Activated T-cell treated with anti-CD3 and anti-CD28 coated beads for 4 hours (primary cell): ENCODE results near the gene SIRT5.

Experiments
- DNase-seq: peaks from one replicate; pipeline ENCODE4 v3.0.0-alpha.2; 2020

Gene SIRT5

GRCh38 chr6:13590574-13591153 is 16.3 kb downstream of the SIRT5 start:
- DNase-seq = no peak

GRCh38 chr6:13591205-13591921 is 17.0 kb downstream of the SIRT5 start:
- DNase-seq = no peak

GRCh38 chr6:13593103-13593502 is 18.7 kb downstream of the SIRT5 start:
- no peak for DNase-seq

DNA sequence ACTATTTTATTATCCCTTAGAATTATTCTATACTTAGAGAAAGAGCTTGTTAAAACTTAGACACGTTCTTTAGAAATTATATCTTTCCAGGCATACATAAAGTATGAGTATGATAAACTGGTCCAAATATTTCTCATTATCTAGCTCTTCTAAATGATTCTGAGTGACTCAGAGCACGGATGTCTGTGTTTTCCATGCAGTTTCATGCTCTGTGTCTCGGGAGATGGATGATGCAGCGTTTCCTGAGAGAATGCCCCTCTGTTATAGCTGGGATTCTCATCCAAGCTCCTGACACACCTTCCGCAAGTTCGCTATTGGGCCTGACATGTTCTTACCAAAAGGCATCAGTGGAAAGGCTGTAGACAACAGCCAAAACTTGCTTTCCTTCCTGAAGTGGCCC is 19.3 kb downstream of the SIRT5 start:
- DNase-seq = no peak

GRCh38 chr6:13597073-13597472 is 22.7 kb downstream of the SIRT5 start:
- DNase-seq = no peak

DNA sequence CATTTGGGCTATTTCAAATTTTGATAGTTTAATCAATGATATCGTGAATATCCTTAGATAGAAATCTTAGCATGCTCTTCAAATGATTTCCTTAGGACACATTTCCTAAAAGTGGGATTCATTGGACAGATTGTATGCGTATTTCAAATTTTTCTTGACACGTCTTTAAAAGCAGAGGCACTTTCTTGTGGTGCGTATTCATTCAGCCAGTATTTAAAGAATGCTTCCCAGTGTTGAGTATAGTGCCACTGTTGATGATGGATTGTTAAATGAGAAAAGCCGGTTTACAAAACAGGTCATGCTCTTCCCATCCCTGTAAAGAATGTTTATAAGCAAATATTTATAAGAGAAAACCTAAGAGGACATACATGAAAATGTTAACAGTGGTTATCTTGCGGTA is 25.6 kb downstream of the SIRT5 start:
- DNase-seq = no peak

- no peak for DNase-seq
Observed at GRCh38 chr6:13604135-13604534, 29.7 kb downstream of the SIRT5 start.

DNA sequence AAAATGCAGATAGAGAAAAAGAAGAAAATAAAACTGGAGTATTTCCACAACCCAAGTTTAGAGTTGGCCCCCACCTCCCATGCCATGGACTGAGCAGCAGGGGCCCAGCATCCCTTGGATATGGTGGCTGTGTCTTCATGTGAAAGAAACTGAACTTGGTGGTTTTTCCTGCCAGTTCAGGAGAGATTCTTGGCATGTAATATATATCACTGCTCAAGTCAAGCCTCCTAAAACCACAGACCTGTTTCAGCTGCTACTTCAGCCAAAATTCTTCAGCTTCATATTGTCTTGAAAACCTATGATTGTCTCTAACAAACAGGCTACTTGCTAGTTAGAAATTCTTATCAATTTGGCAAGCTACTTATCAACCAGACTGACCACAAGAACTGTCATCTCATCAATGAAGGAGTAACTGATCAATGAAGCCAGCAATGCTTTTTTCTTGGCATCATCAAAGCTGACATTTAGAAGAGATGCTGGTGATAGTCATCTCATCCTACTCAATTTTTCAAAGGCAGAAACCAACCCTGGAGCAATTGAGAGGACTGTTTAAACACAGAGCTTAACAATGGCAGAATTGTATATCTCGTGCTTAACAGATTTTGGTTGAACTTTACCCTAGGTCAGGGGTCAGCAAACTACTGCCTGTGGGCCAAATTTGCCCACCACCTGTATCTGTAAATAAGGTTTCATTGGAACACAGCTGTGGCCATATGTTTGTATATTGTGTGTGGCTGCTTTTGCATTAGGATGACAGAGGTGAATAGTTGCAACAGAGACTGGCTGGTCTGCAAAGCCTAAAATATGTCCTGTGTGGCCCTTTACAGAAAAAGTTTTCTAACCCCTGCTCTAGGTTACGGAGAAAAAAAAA is 30.4 kb downstream of the SIRT5 start:
- DNase-seq = no peak

DNA sequence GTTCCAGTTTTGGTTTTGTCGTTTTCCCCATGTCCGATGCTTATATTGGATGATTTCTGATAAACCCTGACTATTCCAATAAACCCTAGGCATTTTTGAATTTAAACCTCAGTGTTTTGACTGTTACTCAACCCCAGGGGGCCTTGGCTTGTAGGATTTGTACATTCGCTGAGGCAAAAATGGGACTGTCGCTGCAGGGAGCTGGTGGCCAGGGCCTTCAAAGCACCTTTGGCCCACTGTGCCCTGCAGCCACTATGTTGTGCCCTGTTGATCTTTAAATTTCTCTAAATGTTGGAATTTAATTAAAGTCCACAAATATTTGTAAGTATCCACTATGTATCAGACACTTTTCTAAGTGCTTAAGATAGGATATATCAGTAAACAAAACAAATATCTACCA is 31.2 kb downstream of the SIRT5 start:
- no peak for DNase-seq

- DNase-seq = no peak
Observed at GRCh38 chr6:13611715-13612114, 37.3 kb downstream of the SIRT5 start.

GRCh38 chr6:13613029-13613594 is 38.7 kb downstream of the SIRT5 start:
- DNase-seq = no peak

DNA sequence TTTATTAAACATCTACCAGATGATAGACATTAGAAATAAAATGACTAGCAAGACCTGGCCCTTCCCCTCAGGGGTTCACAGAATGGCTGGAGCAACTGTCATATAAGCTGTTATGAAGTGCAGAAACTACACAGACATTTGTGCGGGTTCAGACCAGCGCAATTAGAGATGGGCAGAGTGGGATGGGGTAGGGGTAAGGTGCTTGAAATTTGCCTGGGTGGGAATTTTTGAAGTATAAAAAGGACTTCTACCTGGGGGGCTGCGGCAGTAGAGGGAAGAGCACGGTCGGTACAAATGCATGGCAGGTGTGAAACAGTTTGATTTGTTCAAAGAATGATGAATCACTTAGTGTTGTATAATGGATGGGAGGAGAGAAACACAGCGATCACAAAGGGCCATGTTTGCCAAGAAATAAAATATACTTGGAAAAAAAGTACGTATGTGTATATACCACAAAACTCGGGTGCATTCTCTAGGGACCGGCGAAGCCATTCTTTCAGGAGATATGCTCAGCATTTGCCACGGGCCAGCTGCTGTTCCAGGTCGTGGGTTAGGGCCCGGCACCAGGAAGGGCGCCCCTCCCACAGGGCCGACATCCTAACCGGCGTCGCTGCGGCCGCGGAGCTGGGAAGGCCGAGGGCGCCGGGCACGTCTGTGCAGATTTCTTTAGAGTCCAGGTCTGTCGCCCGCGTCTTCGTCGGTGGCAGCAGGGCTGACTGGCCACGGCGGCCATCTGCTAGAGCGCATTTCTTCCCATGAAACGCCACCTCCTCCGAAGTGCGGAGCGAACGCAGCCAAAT is 39.9 kb downstream of the SIRT5 start:
- DNase-seq = no peak

DNA sequence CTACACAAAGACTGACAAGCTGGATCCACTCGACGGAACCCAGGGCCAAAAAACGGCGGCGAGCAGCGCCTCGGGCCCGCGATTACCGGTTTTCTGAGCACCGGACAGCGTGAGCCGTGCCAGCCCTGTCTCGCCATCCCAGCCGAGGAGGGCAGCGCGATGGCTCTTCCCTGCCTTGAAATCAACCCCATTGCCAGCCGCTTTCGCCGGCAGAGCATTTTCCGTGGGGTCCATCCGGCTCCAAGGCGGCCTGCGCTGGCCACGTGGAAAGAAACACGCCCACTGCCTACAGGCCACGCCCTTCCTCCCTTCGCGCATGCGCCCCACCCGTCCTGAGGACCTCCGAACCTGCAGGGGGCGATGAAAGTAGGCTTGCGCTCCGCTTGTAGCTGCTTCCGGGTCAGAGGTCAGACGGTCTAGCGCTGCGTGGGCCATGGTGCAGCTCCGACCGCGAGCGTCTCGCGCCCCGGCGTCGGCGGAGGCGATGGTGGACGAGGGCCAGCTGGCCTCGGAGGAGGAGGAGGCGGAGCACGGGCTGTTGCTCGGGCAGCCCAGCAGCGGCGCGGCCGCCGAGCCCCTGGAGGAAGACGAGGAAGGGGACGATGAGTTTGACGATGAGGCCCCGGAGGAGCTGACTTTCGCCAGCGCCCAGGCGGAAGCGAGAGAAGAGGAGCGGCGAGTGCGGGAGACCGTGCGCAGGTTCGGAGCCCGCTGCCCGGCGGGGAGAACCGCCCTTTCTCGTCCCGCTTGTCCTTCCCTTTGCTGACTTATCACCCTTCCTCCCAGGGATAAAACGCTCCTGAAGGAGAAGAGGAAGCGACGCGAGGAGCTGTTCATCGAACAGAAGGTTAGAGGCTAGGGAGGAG is 40.8 kb downstream of the SIRT5 start, which contains the start of gene NOL7:
TSS of gene NOL7 (plus strand) at position 410 of the 866 bp plus-strand sequence. CDS start at position 434, 24 bp downstream.
- DNase-seq = peak; percentile 99

DNA sequence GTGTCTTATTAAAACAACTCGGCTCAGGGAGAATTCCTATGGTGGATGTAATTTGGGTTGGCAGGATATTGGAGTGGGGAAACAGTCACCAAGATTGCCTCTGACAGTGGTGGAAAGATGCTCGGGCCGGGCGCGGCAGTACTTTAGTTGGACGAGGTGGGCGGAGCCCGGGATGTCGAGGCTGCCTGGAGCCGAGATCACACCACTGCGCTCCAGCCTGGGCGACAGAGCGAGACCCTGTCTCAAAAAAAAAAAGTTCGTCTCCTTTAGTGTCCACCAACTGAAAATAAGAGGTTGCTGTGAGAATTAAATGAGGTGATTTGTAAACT is 41.4 kb downstream of the SIRT5 start:
- peak; percentile 33 for DNase-seq

GRCh38 chr6:13617066-13617465 is 42.7 kb downstream of the SIRT5 start:
- DNase-seq = no peak

DNA sequence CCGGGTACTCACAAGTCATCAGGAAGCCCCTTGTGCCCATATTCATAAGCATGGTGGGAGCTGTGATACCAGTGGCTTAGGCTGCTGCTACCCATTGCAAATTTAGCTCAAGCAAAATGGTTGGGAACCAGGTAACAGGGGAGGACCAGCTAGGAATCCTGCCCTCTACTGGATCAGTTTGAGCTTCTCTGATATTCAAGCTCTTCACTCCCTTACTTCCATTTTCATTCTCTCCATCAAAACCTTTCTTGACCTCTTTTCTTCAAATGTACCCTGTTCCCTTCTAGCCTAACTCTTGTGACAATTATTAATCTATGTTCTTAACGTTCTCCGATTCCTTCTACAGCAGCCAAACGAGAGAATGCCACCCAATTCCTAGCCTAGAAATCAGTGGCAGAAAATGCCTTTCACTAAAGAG is 50.5 kb downstream of the SIRT5 start:
- DNase-seq = no peak

GRCh38 chr6:13629459-13630116 is 55.2 kb downstream of the SIRT5 start:
- DNase-seq = no peak

DNA sequence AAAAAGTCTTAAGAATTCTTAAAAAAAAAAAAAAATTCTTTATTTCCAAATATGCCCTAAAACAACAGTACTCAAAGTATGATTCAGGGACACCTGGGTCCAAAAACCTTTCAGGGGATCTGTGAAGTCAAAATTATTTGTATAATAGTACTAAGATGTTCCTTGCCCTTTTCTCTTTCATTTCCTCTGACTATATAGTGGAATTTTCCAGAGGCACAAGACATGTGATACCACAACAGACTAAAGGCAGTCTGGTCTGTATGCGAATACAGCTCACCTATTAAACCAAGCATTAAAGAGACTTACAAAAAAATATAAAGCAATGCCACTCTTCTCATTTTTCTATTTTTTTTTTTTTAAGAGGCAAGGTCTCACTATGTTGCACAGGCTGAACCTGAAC is 56.1 kb downstream of the SIRT5 start:
- DNase-seq = no peak

- no peak for DNase-seq
Observed at GRCh38 chr6:13633343-13633742, 58.9 kb downstream of the SIRT5 start.

DNA sequence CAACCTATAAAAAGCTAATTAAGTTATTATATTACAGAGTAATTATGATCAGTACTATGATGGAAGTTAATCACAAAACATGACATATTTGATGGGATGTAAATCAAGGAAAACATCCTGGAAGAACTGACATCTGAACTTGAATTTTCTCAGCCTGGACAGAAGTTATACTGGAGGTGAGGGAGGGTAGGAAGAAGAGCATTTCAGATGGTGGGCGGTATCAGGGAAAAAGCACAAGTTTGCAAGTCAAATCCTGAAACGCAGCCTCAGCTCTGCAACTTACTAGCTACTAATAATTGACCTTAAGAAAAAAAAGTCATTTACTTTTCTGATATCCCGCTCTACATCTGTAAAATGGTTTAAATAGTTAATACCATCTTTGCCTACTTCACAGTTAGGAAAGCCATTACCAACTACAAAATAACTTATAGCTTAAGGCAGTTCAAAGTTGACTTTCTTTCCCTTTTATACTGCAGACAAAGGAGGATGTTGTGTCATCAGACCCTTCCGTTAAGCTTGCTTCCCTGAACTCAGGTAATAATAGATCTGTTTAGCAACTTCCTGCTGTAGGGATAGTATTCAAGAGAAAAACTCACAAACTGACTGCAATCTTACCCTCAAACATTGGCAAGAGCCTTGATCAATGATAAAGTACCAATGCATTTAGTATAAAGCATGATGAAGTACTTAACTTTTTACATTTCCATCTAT is 61.7 kb downstream of the SIRT5 start:
- DNase-seq = no peak
